ENCODE data around the gene MYL4.
A peak's percentile ranks its signal among the peaks of the same experiment; 100 is the strongest.

Gene MYL4

GRCh38 chr17:47235923-47236322 is 26.8 kb downstream of the MYL4 start:
- ATAC-seq (no peak), DNase-seq (no peak)
- H3K9me3 Mint-ChIP-seq = no peaks in the 10 kb centered on the region
- H3K36me3 Mint-ChIP-seq (ENCODE audit: low read depth) = no peaks in the 10 kb centered on the region
- no peak overlapping the region for H3K4me3 Mint-ChIP-seq
- H3K27ac Mint-ChIP-seq = no peak overlapping the region
- H3K4me1 Mint-ChIP-seq = peaks cover 8% of the 10 kb centered on the region
- no peaks in the 10 kb centered on the region for H3K27me3 Mint-ChIP-seq

DNA sequence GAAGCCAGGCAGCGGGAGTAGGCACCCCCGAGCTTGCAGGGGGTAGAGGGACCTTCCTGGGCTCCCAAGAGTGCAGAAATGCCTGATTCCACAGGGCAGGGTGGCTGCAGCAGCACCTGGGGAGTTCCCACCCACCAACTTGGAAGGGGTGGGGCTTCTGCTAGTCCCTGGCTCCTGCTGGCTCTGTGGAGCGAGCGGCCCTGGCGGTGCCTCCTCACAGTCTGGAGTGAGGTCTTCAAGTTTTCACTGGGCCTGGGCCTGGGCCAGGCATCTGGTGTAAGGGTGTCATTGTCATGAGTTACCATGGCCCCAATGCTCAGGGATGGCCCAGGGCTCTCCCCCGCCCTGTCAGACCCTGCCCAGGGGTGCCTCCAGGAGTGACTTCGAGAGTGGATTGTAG is 28.7 kb downstream of the MYL4 start:
- H3K36me3 Mint-ChIP-seq (ENCODE audit: low read depth) = no peaks in the 10 kb centered on the region
- no peak for DNase-seq
- no peak for ATAC-seq
- H3K27ac Mint-ChIP-seq = no peak overlapping the region
- no peaks in the 10 kb centered on the region for H3K9me3 Mint-ChIP-seq
- no peaks in the 10 kb centered on the region for H3K27me3 Mint-ChIP-seq
- H3K4me3 Mint-ChIP-seq = no peak overlapping the region
- H3K4me1 Mint-ChIP-seq = peaks cover 8% of the 10 kb centered on the region

DNA sequence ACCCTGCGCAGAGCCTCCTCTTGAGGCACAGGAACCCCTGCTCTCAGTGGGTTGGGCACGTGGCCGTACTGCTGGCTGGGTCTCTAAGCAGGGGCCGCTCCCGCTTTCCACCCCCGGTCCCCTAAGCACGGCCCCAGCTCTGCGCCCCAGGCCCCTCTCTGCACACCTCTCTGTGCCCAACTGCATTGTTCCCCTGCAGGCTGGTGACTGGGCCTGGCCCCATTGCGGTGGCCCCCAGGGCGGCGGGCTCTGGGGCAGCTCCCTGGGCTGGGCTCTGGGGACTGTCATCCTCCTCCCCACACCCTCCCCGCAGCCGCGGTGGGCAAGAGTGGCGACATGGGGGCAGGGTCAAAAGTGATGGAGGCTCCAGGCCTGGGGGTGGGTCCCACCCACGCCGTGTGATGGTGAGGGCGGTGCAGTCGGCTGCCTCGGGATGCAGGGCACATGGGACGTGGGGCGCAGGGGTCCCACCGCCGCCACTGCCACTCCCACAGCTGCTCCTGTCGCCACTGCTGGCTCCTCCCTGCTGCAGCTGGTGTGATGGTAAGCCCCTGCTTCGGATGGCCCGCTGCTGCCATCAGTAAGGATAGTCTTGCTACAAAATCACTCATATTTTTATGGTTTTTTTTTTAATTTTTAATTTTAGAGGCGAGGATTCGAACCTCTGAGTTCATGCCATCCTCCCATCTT is 29.3 kb downstream of the MYL4 start:
- DNase-seq (no peak), ATAC-seq (no peak)
- no peak overlapping the region for H3K27ac Mint-ChIP-seq
- H3K9me3 Mint-ChIP-seq = no peaks in the 10 kb centered on the region
- no peaks in the 10 kb centered on the region for H3K36me3 Mint-ChIP-seq (ENCODE audit: low read depth)
- H3K4me3 Mint-ChIP-seq = no peak overlapping the region
- H3K4me1 Mint-ChIP-seq = peaks cover 8% of the 10 kb centered on the region
- peaks cover under 1% of the 10 kb centered on the region for H3K27me3 Mint-ChIP-seq

GRCh38 chr17:47239619-47239966 is 30.4 kb downstream of the MYL4 start:
- Mint-ChIP-seq H3K36me3 (ENCODE audit: low read depth) (no peaks in the 10 kb centered on the region), H3K27me3 (peaks cover 7% of the 10 kb centered on the region), H3K4me1 (peaks cover 8% of the 10 kb centered on the region), H3K27ac (no peak overlapping the region), H3K9me3 (no peaks in the 10 kb centered on the region), H3K4me3 (no peak overlapping the region)
- DNase-seq (no peak), ATAC-seq (no peak)

GRCh38 chr17:47239967-47240651 is 31.0 kb downstream of the MYL4 start:
- peak overlapping the region; percentile 17 for H3K27ac Mint-ChIP-seq
- no peak overlapping the region for H3K4me3 Mint-ChIP-seq
- no peak for DNase-seq
- peaks cover 7% of the 10 kb centered on the region for H3K27me3 Mint-ChIP-seq
- ATAC-seq = no peak
- H3K4me1 Mint-ChIP-seq = peaks cover 8% of the 10 kb centered on the region
- no peaks in the 10 kb centered on the region for H3K9me3 Mint-ChIP-seq
- H3K36me3 Mint-ChIP-seq (ENCODE audit: low read depth) = no peaks in the 10 kb centered on the region

- H3K4me1 Mint-ChIP-seq = peaks cover 8% of the 10 kb centered on the region
- H3K36me3 Mint-ChIP-seq (ENCODE audit: low read depth) = no peaks in the 10 kb centered on the region
- no peak overlapping the region for H3K4me3 Mint-ChIP-seq
- H3K9me3 Mint-ChIP-seq = no peaks in the 10 kb centered on the region
- peak overlapping the region; percentile 17 for H3K27ac Mint-ChIP-seq
- no peak for ATAC-seq
- no peak for DNase-seq
- H3K27me3 Mint-ChIP-seq = peaks cover 7% of the 10 kb centered on the region
Measured at GRCh38 chr17:47240806-47241205, 31.7 kb downstream of the MYL4 start.

- DNase-seq (no peak), ATAC-seq (no peak)
- no peaks in the 10 kb centered on the region for H3K9me3 Mint-ChIP-seq
- no peaks in the 10 kb centered on the region for H3K36me3 Mint-ChIP-seq (ENCODE audit: low read depth)
- peaks cover 8% of the 10 kb centered on the region for H3K4me1 Mint-ChIP-seq
- H3K27ac Mint-ChIP-seq = no peak overlapping the region
- H3K4me3 Mint-ChIP-seq = no peak overlapping the region
- H3K27me3 Mint-ChIP-seq = peaks cover 10% of the 10 kb centered on the region
Measured at GRCh38 chr17:47242648-47243047, 33.5 kb downstream of the MYL4 start.

- ATAC-seq = no peak
- Mint-ChIP-seq H3K27me3 (peaks cover 10% of the 10 kb centered on the region), H3K4me1 (peaks cover 8% of the 10 kb centered on the region), H3K4me3 (no peak overlapping the region), H3K9me3 (no peaks in the 10 kb centered on the region), H3K27ac (no peak overlapping the region), H3K36me3 (ENCODE audit: low read depth) (no peaks in the 10 kb centered on the region)
- no peak for DNase-seq
Measured at GRCh38 chr17:47243737-47244598, 34.8 kb downstream of the MYL4 start.

- Mint-ChIP-seq H3K9me3 (no peaks in the 10 kb centered on the region), H3K36me3 (ENCODE audit: low read depth) (no peaks in the 10 kb centered on the region), H3K27me3 (peaks cover 10% of the 10 kb centered on the region), H3K27ac (no peak overlapping the region), H3K4me1 (peaks cover 5% of the 10 kb centered on the region), H3K4me3 (no peak overlapping the region)
- ATAC-seq (no peak), DNase-seq (no peak)
Measured at GRCh38 chr17:47244697-47245096, 35.5 kb downstream of the MYL4 start.

GRCh38 chr17:47246120-47246519 is 37.0 kb downstream of the MYL4 start:
- no peaks in the 10 kb centered on the region for H3K36me3 Mint-ChIP-seq (ENCODE audit: low read depth)
- H3K9me3 Mint-ChIP-seq = no peaks in the 10 kb centered on the region
- no peak for DNase-seq
- no peak overlapping the region for H3K4me3 Mint-ChIP-seq
- H3K27me3 Mint-ChIP-seq = peaks cover 10% of the 10 kb centered on the region
- no peak overlapping the region for H3K27ac Mint-ChIP-seq
- no peaks in the 10 kb centered on the region for H3K4me1 Mint-ChIP-seq
- no peak for ATAC-seq

GRCh38 chr17:47250855-47251254 is 41.7 kb downstream of the MYL4 start:
- H3K9me3 Mint-ChIP-seq = no peaks in the 10 kb centered on the region
- H3K27ac Mint-ChIP-seq = no peak overlapping the region
- H3K4me3 Mint-ChIP-seq = no peak overlapping the region
- DNase-seq = no peak
- H3K27me3 Mint-ChIP-seq = peaks cover 29% of the 10 kb centered on the region
- peaks cover 4% of the 10 kb centered on the region for H3K4me1 Mint-ChIP-seq
- no peak for ATAC-seq
- no peaks in the 10 kb centered on the region for H3K36me3 Mint-ChIP-seq (ENCODE audit: low read depth)

GRCh38 chr17:47251421-47251940 is 42.3 kb downstream of the MYL4 start:
- H3K9me3 Mint-ChIP-seq = no peaks in the 10 kb centered on the region
- peaks cover 35% of the 10 kb centered on the region for H3K27me3 Mint-ChIP-seq
- no peaks in the 10 kb centered on the region for H3K36me3 Mint-ChIP-seq (ENCODE audit: low read depth)
- no peak for ATAC-seq
- no peak overlapping the region for H3K27ac Mint-ChIP-seq
- H3K4me1 Mint-ChIP-seq = peaks cover 4% of the 10 kb centered on the region
- no peak for DNase-seq
- H3K4me3 Mint-ChIP-seq = no peak overlapping the region

GRCh38 chr17:47252209-47252608 is 43.1 kb downstream of the MYL4 start:
- Mint-ChIP-seq H3K36me3 (ENCODE audit: low read depth) (no peaks in the 10 kb centered on the region), H3K4me1 (peaks cover 4% of the 10 kb centered on the region), H3K27ac (no peak overlapping the region), H3K9me3 (no peaks in the 10 kb centered on the region), H3K27me3 (peaks cover 38% of the 10 kb centered on the region), H3K4me3 (no peak overlapping the region)
- DNase-seq (no peak), ATAC-seq (no peak)

GRCh38 chr17:47252766-47253512 is 43.8 kb downstream of the MYL4 start:
- Mint-ChIP-seq H3K4me1 (peaks cover 9% of the 10 kb centered on the region), H3K9me3 (no peaks in the 10 kb centered on the region), H3K4me3 (peak overlapping the region; percentile 55), H3K36me3 (ENCODE audit: low read depth) (no peaks in the 10 kb centered on the region), H3K27ac (no peak overlapping the region), H3K27me3 (peaks cover 44% of the 10 kb centered on the region)
- ATAC-seq = no peak
- DNase-seq = no peak

Data from activated naive CD8-positive, alpha-beta T cell treated with anti-CD3 and anti-CD28 coated beads, Interleukin-2, amount 50 U/mL, for 24 hours (primary cell).